MM.1S (cell line): ENCODE results near the gene ESPN.
"Not testable (repeated sequence)": the region's sequence is repeated elsewhere in the genome, so short reads cannot be mapped to it uniquely, and the experiment has no call there.

Source experiments
- DNase-seq: peaks from one replicate; pipeline ENCODE4 v3.0.0-alpha.2; 2015
- H2AFZ ChIP-seq: fragments of 300-600 bp; sonication (generic); 2 replicates; pipeline ENCODE4 v1.6.0; 2016; ENCODE audit warnings: antibody characterized with exemption, low read length
- H3F3A ChIP-seq: fragments of 300-600 bp; sonication (generic); 2 replicates; pipeline ENCODE4 v1.6.1; 2016; ENCODE audit warnings: mild to moderate bottlenecking, antibody characterized with exemption, low read length, moderate library complexity, mixed read lengths; ENCODE audit not compliant: insufficient read depth
- H3K27ac ChIP-seq: fragments of 300-600 bp; sonication (generic); 2 replicates; pipeline ENCODE4 v1.5.1; 2016; ENCODE audit warnings: mild to moderate bottlenecking, low read length
- H3K27me3 ChIP-seq: fragments of 300-600 bp; sonication (generic); replicated peaks from 2 replicates; pipeline ENCODE4 v1.6.0; 2016; ENCODE audit warnings: low read length; ENCODE audit not compliant: insufficient read depth
- H3K36me3 ChIP-seq: fragments of 300-600 bp; sonication (generic); replicated peaks from 2 replicates; pipeline ENCODE4 v1.6.1; 2016; ENCODE audit warnings: mild to moderate bottlenecking, low read length, mixed read lengths; ENCODE audit not compliant: insufficient read depth
- H3K4me1 ChIP-seq: fragments of 300-600 bp; sonication (generic); 2 replicates; pipeline ENCODE4 v1.6.1; 2016; ENCODE audit warnings: low read length, mixed read lengths
- H3K4me2 ChIP-seq: fragments of 300-600 bp; sonication (generic); 2 replicates; pipeline ENCODE4 v1.6.0; 2016; ENCODE audit warnings: low read depth, low read length
- H3K4me3 ChIP-seq: fragments of 300-600 bp; sonication (generic); 2 replicates; pipeline ENCODE4 v1.5.1; 2016; ENCODE audit warnings: low read length, mixed read lengths
- H3K79me2 ChIP-seq: fragments of 300-600 bp; sonication (generic); 2 replicates; pipeline ENCODE4 v1.6.1; 2016; ENCODE audit warnings: mixed run types, low read length, mixed read lengths
- H3K9ac ChIP-seq: fragments of 300-600 bp; sonication (generic); 2 replicates; pipeline ENCODE4 v1.6.1; 2016; ENCODE audit warnings: low read length, mixed read lengths
- H3K9me2 ChIP-seq: fragments of 300-600 bp; sonication (generic); replicated peaks from 2 replicates; pipeline ENCODE4 v1.6.1; 2016; ENCODE audit warnings: mild to moderate bottlenecking, low read length, mixed read lengths; ENCODE audit not compliant: insufficient read depth
- H3K9me3 ChIP-seq: fragments of 300-600 bp; sonication (generic); replicated peaks from 2 replicates; pipeline ENCODE4 v1.6.1; 2016; ENCODE audit warnings: mild to moderate bottlenecking, low read length, mixed read lengths; ENCODE audit not compliant: insufficient read depth
- H4K20me1 ChIP-seq: fragments of 300-600 bp; sonication (generic); 2 replicates; pipeline ENCODE4 v1.6.1; 2016; ENCODE audit warnings: mild to moderate bottlenecking, low read length, moderate library complexity, mixed read lengths; ENCODE audit not compliant: insufficient read depth
- EZH2 ChIP-seq: fragments of 300-600 bp; sonication (generic); optimal IDR thresholded peaks from 2 replicates; pipeline ENCODE3; 2017; ENCODE audit warnings: low read depth, mild to moderate bottlenecking, antibody characterized with exemption, low read length, mixed read lengths
- EZH2phosphoT487 ChIP-seq: fragments of 300-600 bp; sonication (generic); IDR thresholded peaks from 2 replicates; pipeline ENCODE4 v1.6.1; 2018; ENCODE audit warnings: antibody characterized with exemption, low read length
- TF ChIP-seq, protein P1 (sequence below): fragments of 300-600 bp; sonication (generic); IDR thresholded peaks from 2 replicates; pipeline ENCODE4 v1.5.1; 2016; ENCODE audit warnings: antibody characterized with exemption, low read length, mixed read lengths

Gene ESPN

DNA sequence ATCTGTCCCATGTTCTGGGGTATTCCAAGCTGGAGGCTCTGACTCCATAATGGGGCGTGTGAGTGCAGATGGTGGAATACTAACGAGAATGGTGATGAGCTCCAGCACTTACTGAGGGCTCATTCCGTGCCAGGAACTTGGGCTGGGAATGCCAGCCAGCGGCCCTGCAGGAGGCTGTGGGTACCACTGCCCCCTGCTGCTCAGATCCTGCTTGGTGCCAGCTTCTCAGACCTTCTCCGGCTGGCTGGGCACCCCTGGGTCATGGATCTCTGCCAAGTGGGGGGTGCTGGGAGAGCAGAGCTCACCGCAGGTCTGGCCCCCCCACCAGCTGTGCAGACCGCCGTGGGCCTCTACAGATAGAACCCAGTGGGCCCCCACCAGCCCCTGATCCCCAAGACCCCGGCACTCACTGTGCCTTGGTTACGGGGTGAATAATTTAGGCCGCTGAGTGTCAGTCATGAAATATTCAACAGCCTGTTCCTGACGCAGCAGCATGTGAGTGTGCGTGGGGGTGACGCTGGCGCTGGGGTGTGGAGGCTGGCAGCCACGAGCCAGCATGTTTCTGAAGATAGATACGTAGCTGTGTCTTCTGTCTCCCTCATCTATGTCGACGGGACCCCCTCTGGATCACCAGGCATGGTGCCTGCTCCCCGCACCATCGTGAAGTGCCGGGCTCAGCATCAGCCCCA is 12.6 kb downstream of the ESPN start:
- H3K9me3 ChIP-seq, H3K36me3 ChIP-seq, H3K27ac ChIP-seq, H4K20me1 ChIP-seq, H2AFZ ChIP-seq, H3K4me3 ChIP-seq, H3K9ac ChIP-seq, DNase-seq, H3F3A ChIP-seq, H3K79me2 ChIP-seq, H3K4me1 ChIP-seq, H3K4me2 ChIP-seq, H3K9me2 ChIP-seq: not testable (repeated sequence)
- TF ChIP-seq, protein P1, sequence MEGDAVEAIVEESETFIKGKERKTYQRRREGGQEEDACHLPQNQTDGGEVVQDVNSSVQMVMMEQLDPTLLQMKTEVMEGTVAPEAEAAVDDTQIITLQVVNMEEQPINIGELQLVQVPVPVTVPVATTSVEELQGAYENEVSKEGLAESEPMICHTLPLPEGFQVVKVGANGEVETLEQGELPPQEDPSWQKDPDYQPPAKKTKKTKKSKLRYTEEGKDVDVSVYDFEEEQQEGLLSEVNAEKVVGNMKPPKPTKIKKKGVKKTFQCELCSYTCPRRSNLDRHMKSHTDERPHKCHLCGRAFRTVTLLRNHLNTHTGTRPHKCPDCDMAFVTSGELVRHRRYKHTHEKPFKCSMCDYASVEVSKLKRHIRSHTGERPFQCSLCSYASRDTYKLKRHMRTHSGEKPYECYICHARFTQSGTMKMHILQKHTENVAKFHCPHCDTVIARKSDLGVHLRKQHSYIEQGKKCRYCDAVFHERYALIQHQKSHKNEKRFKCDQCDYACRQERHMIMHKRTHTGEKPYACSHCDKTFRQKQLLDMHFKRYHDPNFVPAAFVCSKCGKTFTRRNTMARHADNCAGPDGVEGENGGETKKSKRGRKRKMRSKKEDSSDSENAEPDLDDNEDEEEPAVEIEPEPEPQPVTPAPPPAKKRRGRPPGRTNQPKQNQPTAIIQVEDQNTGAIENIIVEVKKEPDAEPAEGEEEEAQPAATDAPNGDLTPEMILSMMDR: peak; percentile 15
- H3K27me3 ChIP-seq: peaks cover 71% of the 10 kb centered on the region

DNA sequence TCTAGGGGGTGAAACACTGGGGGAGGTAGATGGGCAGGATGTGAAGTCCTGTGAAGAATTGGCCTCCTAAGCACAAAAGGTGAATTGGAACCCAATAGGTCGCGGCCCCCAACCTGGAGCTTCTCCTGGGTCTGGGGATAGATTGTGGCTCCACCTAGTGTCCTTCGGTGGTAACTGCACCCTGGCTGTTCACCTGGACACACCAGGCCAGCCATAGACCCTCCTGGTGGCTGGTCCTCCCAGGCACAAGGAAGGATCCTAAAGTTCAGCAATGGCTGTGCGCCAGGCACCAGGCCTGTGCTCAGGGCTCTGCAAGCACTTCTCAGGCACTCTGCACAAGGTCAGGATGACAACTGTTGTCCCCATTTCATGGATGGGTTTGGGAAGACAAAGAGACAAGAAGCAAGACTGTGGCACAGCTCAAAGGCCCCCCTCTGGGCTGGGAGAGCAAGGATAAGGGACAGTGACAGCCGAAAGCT is 13.5 kb downstream of the ESPN start:
- Histone ChIP-seq H3K27ac (no peak overlapping the region), H3K79me2 (no peaks in the 10 kb centered on the region), H3K4me1 (no peaks in the 10 kb centered on the region), H3K9me2 (no peaks in the 10 kb centered on the region), H4K20me1 (no peaks in the 10 kb centered on the region), H3K36me3 (no peaks in the 10 kb centered on the region), H2AFZ (no peak overlapping the region), H3K27me3 (peaks cover 68% of the 10 kb centered on the region), H3K4me2 (no peak overlapping the region), H3K9me3 (no peaks in the 10 kb centered on the region), H3K4me3 (no peak overlapping the region), H3K9ac (no peak overlapping the region), H3F3A (no peaks in the 10 kb centered on the region)
- TF ChIP-seq, protein P1: peak; percentile 83
- TF ChIP-seq EZH2 (no peak), EZH2phosphoT487 (no peak)
- peak; percentile 45 for DNase-seq

DNA sequence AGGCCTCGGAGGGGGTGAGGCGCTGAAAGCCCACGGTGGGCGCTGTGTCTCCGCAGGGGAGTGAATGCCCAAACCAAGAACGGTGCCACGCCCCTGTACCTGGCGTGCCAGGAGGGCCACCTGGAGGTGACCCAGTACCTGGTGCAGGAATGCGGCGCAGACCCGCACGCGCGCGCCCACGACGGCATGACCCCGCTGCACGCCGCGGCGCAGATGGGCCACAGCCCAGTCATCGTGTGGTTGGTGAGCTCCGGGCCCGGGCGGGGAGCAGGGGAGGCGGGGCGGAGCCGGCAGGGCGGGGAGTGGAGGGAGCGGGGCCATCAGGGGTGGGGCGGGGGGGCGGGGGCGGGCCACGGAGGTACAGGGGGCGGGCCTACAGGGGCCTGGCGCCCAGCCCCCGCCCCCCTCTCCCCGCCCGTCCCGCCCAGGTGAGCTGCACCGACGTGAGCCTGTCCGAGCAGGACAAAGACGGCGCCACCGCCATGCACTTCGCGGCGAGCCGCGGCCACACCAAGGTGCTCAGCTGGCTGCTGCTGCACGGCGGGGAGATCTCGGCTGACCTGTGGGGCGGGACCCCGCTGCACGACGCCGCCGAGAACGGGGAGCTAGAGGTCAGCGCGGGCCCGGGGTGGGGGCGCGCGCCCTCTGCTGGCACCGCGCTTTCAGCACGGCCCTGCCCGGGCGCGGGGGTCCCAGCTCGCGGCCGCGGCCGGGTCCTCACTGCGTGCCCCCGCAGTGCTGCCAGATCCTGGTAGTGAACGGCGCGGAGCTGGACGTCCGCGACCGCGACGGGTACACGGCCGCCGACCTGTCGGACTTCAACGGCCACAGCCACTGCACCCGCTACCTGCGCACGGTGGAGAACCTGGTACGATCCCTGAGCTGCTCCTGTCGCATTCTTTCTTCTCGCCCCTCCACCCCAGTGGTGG is 15.9 kb downstream of the ESPN start:
- no peak overlapping the region for H3K4me2 ChIP-seq

More for the DNA sequence above, 15.9 kb downstream of the ESPN start:
- no peak overlapping the region for H3K4me3 ChIP-seq
- H3K9me2 ChIP-seq: no peaks in the 10 kb centered on the region
- no peak overlapping the region for H2AFZ ChIP-seq
- H4K20me1 ChIP-seq: no peaks in the 10 kb centered on the region
- H3K9me3 ChIP-seq: no peaks in the 10 kb centered on the region
- H3K27me3 ChIP-seq: peaks cover 63% of the 10 kb centered on the region
- peak; percentile 23 for DNase-seq
- no peak overlapping the region for H3K27ac ChIP-seq
- TF ChIP-seq EZH2: no peak
- TF ChIP-seq, protein P1: peak; percentile 6; the same call in 1 of the 2 replicates
- no peaks in the 10 kb centered on the region for H3K79me2 ChIP-seq
- no peaks in the 10 kb centered on the region for H3F3A ChIP-seq
- no peak overlapping the region for H3K9ac ChIP-seq
- no peaks in the 10 kb centered on the region for H3K4me1 ChIP-seq
- H3K36me3 ChIP-seq: no peaks in the 10 kb centered on the region
